NT2/D1 (cell line): ENCODE measurements around the gene QRICH1.

ENCODE experiments used
- YY1 ChIP-seq: IDR thresholded peaks from 2 replicates; pipeline ENCODE4 v1.6.1; 2011; ENCODE audit not compliant: insufficient read length, insufficient read depth
- ZNF274 ChIP-seq: IDR thresholded peaks from 2 replicates; pipeline ENCODE4 v1.6.1; 2011; ENCODE audit warnings: mild to moderate bottlenecking, low read depth, low read length

DNA sequence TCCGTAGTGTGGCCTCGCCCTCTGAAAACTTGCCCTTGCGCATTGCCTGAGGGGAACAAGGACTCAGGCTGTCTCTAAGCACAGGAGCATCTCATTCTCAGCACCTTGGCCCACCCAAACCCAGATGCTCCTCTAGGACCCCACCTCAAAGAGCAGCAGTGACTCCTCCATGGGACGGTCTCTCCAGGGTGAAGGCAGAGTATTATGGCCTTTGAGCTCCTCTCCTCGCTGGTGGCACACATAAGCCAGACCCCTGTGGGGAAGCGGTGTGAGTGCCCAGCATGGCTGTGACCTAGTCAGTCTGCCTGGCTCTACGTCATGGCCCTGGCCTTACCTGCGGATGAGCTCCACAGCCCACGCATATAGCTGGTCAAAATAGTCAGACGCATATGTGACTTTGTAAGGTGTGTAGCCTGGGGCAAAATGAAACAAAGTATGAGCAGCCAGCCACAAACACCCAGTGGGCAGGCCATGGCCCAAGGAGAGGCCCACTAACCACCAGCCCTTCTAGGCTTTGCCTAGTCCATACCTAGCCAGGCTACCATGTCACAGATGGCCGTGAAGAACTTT lies 6.3 kb upstream of the QRICH1 start:
- no peak for TF ChIP-seq YY1
- no peak for TF ChIP-seq ZNF274
